Measurements from ENCODE around the gene USP13.

USP13 gene

DNA sequence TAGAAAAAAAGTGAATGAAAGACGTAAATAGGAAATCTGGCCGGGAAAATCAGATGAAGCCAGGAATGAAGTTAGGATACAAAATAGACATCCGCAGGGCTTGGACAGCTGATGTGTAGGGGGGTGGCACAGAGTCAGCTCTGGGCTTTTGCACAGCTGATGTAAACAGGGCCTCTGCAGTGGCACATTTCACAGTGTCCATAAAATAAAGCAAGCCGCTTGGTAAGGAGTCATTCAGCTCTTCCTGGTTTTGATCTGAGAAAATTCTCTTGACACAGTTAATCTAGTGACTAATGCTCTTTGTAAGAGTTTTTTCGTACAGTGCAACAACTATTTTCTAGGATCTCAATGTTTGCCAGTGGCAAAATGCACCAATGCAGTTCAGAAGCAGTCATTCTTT is 153.3 kb downstream of the USP13 start:
- TF ChIP-seq, protein P1, sequence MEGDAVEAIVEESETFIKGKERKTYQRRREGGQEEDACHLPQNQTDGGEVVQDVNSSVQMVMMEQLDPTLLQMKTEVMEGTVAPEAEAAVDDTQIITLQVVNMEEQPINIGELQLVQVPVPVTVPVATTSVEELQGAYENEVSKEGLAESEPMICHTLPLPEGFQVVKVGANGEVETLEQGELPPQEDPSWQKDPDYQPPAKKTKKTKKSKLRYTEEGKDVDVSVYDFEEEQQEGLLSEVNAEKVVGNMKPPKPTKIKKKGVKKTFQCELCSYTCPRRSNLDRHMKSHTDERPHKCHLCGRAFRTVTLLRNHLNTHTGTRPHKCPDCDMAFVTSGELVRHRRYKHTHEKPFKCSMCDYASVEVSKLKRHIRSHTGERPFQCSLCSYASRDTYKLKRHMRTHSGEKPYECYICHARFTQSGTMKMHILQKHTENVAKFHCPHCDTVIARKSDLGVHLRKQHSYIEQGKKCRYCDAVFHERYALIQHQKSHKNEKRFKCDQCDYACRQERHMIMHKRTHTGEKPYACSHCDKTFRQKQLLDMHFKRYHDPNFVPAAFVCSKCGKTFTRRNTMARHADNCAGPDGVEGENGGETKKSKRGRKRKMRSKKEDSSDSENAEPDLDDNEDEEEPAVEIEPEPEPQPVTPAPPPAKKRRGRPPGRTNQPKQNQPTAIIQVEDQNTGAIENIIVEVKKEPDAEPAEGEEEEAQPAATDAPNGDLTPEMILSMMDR (IDR thresholded peaks at IDR 0.05; ENCODE audit: low read depth, low read length), result no peak
- H3K4me3 ChIP-seq (replicated peaks in 1 of 2; ENCODE audit: low read depth in 2 of 2, low read length in 2 of 2), result no peak overlapping the region
- peak; percentile 2 to 34 for DNase-seq (ENCODE audit: low read depth in 2 of 2)

DNA sequence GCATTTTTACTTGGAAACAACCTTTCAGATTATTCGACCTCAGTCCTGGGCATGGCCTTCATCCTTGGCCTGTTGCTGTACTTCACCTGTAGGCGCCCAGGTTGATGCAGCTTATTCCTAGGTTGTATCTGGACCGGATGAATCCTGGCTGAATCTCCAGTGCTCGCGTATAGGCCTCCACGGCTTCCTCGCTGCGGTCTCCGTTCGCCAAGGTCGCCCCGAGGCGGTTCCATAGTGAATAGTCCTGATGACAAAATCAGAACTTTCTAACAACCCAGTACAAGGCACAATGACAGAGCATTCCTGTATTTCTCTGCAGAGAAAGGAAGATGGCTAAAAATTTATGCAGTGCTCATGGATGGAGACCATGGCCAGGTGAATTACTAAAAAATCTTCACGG is 154.7 kb downstream of the USP13 start:
- H3K4me3 ChIP-seq (replicated peaks in 1 of 2; ENCODE audit: low read depth in 2 of 2, low read length in 2 of 2), result no peak overlapping the region
- TF ChIP-seq, protein P1 (IDR thresholded peaks at IDR 0.05; ENCODE audit: low read depth, low read length), result no peak
- DNase-seq (ENCODE audit: low read depth in 2 of 2), result no peak

DNA sequence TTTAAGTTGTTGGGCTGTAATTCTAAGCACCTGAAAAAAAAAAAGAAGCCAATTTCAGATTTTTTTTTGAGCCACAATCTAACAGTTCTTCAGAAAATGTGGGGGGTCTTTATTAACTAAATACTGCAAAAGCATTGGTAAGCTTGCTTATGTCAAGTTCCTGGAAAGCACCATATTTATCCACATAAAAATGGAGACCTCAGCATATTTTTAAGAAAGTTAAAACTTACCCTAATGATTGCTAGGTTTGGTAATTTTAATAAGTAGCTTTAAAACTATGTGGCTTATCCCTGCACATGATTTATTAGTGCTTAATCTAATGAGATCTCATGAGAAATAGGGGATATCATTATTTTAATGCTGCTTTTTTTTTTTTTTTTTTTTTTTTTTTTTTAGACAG is 156.8 kb downstream of the USP13 start:
- no peak for DNase-seq (ENCODE audit: low read depth in 2 of 2)
- H3K4me3 ChIP-seq (replicated peaks in 1 of 2; ENCODE audit: low read depth in 2 of 2, low read length in 2 of 2), result no peak overlapping the region
- TF ChIP-seq, protein P1 (IDR thresholded peaks at IDR 0.05; ENCODE audit: low read depth, low read length), result no peak

DNA sequence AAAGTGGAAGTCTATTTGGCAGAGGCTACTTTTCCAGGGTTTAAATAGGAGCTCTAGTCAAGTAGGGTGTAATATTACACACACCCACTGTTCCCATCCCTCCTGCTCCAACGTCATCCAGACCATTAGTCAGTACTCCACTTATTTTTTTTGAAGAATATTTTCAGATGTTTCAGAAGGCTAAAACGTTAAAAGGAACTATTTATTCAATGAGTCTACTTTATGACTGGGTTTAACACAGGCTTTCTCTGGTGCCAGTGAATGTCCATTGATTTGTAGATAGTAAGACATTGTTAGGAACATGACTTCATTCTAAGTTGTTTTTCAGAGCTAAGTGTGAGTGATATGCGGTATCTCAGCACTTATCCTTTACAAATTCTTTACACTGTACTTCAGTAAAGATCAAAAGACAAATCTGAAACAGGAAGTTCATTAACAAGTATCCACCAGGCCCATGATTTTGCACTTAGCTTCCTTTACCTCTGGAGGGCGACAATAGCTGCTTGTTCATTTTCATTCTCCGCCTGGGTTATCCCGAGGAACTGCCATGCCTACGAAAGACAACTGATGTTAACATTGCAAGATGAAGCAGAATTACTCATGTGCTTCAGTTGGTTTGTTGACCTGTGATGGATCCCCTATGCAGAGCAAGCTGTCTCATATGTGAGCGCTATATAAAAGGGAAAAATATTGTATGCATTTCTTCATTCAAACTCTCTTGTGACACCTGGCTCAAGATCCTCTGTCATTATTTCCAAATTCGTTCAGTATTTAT is 158.7 kb downstream of the USP13 start:
- TF ChIP-seq, protein P1 (IDR thresholded peaks at IDR 0.05; ENCODE audit: low read depth, low read length), result peak; percentile 69
- H3K4me3 ChIP-seq (replicated peaks in 1 of 2; ENCODE audit: low read depth in 2 of 2, low read length in 2 of 2), result no peak overlapping the region
- peak; percentile 75 to 91 for DNase-seq (ENCODE audit: low read depth in 2 of 2)

DNA sequence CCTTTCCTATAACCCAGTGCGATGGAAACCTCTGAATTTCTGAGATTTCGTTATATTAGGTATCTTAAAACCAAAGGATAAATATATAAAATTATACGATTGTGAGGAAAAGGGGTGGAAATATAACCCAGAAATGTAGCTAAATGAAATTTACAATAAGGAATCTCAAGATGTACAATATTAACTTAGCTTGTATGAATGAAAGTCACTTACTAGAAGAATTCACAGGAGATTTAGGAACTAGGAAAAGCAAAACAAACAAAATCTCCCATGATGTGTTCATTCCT is 159.2 kb downstream of the USP13 start:
- no peak overlapping the region for H3K4me3 ChIP-seq (replicated peaks in 1 of 2; ENCODE audit: low read depth in 2 of 2, low read length in 2 of 2)
- TF ChIP-seq, protein P1 (IDR thresholded peaks at IDR 0.05; ENCODE audit: low read depth, low read length), result no peak
- no peak for DNase-seq (ENCODE audit: low read depth in 2 of 2)

DNA sequence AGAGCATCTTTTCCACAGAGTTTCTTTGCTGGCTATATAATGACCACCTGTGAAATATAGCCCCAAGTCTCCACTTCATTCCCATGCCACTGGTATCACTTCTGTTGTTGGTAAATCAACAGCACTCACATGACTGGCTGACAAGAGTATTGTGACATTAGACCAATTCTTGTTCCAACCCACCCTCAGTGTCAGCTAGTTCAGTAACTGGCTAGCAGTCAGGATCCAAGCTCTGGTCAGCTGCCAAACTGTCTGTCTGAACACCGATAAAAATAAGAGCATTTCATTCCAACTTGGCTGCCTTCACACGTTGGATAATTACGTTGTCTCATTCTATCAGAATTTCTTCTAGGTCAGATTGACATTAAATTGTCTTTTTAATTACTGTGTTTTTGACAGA is 166.5 kb downstream of the USP13 start:
- DNase-seq (ENCODE audit: low read depth in 2 of 2), result peak in 1 of 2 donors; percentile 22
- no peak overlapping the region for H3K4me3 ChIP-seq (replicated peaks in 1 of 2; ENCODE audit: low read depth in 2 of 2, low read length in 2 of 2)
- TF ChIP-seq, protein P1 (IDR thresholded peaks at IDR 0.05; ENCODE audit: low read depth, low read length), result no peak

DNA sequence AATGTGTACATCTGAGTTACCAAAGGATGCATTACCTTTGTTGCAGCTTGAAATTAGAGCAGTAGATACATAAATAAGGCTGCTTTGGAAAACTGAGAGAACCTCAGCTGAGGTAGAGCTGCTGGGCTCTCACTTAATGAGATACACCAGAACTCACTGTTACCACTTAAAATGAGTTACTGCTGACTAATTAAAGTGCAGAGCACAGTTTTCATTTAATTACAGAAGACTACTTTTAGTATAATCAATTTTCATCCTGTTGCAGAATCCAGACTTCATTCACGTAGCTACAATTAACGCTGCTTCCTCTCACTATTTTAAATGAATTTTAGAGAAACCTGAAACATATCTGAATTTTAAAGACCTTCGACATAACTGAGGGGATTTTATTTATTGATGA is 169.5 kb downstream of the USP13 start:
- TF ChIP-seq, protein P1 (IDR thresholded peaks at IDR 0.05; ENCODE audit: low read depth, low read length), result no peak
- H3K4me3 ChIP-seq (replicated peaks in 1 of 2; ENCODE audit: low read depth in 2 of 2, low read length in 2 of 2), result no peak overlapping the region
- DNase-seq (ENCODE audit: low read depth in 2 of 2), result no peak
